LNCaP clone FGC (cell line): ENCODE results near the gene CTXN3.

Experiments used
- DNase-seq: peaks from one replicate; pipeline ENCODE4 v3.0.0-alpha.2; 2011; ENCODE audit warnings: low read depth
- H3K4me3 ChIP-seq: 2 replicates; pipeline ENCODE4 v1.5.1; 2011; ENCODE audit warnings: mild to moderate bottlenecking, low read depth, low read length, control low read depth
- CTCF ChIP-seq: IDR thresholded peaks from 2 replicates; pipeline ENCODE4 v1.5.1; 2012; ENCODE audit warnings: mild to moderate bottlenecking; ENCODE audit not compliant: control insufficient read depth, insufficient read depth; ENCODE audit errors: extremely low read depth

The CTXN3 gene

GRCh38 chr5:127619908-127620479, 28.9 kb upstream of the CTXN3 start:
- no peak for TF ChIP-seq CTCF
- no peak for DNase-seq
- H3K4me3 ChIP-seq, result no peak overlapping the region

- H3K4me3 ChIP-seq, result no peak overlapping the region
- no peak for TF ChIP-seq CTCF
- no peak for DNase-seq
Measured at GRCh38 chr5:127621601-127622325, 27.1 kb upstream of the CTXN3 start.

- no peak overlapping the region for H3K4me3 ChIP-seq
- no peak for DNase-seq
- TF ChIP-seq CTCF, result no peak
Measured at GRCh38 chr5:127634007-127634406, 14.9 kb upstream of the CTXN3 start.

DNA sequence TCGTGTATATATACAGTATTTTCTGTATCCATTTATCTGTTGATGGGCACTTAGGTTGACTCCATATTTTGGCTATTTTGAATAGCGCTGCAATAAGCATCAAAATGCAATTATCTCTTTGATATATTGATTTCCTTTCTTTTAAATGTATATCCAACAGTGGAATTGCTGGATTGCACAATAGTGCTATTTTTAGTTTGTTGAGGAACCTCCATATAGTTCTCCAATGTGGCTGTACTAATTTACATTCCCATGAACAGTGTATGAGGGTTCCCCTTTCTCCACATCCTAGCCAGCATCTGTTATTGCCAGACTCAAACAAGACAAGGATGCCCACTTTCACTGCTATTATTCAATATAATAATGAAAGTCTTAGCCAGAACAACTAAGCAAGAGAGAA, 9.1 kb upstream of the CTXN3 start:
- no peak for DNase-seq
- H3K4me3 ChIP-seq, result no peak overlapping the region
- no peak for TF ChIP-seq CTCF

DNA sequence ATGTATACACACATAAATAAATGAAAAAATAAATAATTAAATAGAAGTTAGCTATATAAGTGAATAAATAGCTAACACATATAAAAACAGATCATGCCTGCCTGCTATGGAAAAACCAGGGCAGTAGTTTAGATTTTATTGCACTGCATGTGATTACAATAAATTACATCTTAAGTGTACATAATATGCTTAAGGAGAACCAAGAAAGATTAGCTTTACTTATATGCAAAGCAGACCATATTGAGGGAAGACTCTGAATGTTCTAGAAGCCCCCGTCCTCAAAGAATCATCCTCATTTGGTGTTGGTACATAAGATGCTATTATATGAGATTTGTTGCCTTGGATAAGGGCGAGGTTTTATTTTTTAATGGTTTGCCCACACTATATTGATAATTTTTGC, 5.9 kb upstream of the CTXN3 start:
- no peak for DNase-seq
- H3K4me3 ChIP-seq, result no peak overlapping the region
- TF ChIP-seq CTCF, result no peak

DNA sequence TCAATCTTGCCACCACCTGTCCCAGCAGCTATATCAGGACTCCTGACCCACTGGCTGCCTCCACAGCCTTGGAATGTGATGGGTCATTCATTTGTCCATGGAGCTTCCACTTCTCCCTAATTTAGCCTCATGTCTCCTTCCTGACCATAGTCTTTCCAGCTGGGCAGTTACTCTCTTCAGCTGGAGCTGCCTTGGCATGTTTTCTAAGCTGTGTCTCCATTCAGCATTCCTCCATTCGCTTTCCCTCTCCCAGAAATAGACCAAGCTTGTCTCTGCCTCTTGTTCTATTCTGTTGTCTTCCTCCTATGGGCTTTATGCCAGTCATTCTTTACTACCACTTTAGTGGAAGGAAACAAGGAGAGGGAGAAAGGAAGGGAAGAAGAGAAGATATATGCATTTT, 5.3 kb upstream of the CTXN3 start:
- no peak for TF ChIP-seq CTCF
- no peak overlapping the region for H3K4me3 ChIP-seq
- no peak for DNase-seq

GRCh38 chr5:127645300-127645726, 3.6 kb upstream of the CTXN3 start:
- no peak for DNase-seq
- TF ChIP-seq CTCF, result no peak
- no peak overlapping the region for H3K4me3 ChIP-seq
